Measurements from ENCODE around the gene WASL. TPM values are rescaled to one million over a fixed set of nuclear protein-coding genes. Genes with fewer than 3 reads are reported as not detected.

WASL gene
- total RNA-seq, 1 experiment from 2014 or later: 39.3 TPM

GRCh38 chr7:123657304-123657685 lies 91.5 kb downstream of the WASL start:
- H4K5ac ChIP-seq (ENCODE audit: insufficient read length, low read depth, low read length): no peak overlapping the region
- DNase-seq: no peak
- no peak overlapping the region for H4K91ac ChIP-seq (ENCODE audit: insufficient read length, low read depth, low read length)
- no peak overlapping the region for H2BK12ac ChIP-seq (ENCODE audit: insufficient read length, low read depth, low read length)
- H3K79me1 ChIP-seq (ENCODE audit: insufficient read depth, low read depth, low read length, poor library complexity, severe bottlenecking): no peaks in the 10 kb centered on the region
- no peaks in the 10 kb centered on the region for H3K27me3 ChIP-seq (ENCODE audit: insufficient read depth, low read length)
- H3K9ac ChIP-seq (ENCODE audit: extremely low read depth, insufficient read length, low read length): no peak overlapping the region
- H3K4me2 ChIP-seq (ENCODE audit: insufficient read depth, insufficient read length, low read length): no peak overlapping the region
- H4K20me1 ChIP-seq (ENCODE audit: control insufficient read depth, insufficient read depth, insufficient read length): no peaks in the 10 kb centered on the region
- no peaks in the 10 kb centered on the region for H3K23me2 ChIP-seq (ENCODE audit: insufficient read length, low read depth, low read length, poor library complexity, severe bottlenecking)
- Mint-ChIP-seq H3K36me3 (ENCODE audit: insufficient read depth in 1 of 3, low read depth in 3 of 3) (no peaks in the 10 kb centered on the region; a peak in 1 of 7 replicates), H3K4me3 (no peak overlapping the region), H3K27me3 (ENCODE audit: low read depth) (no peaks in the 10 kb centered on the region), H3K9me3 (no peaks in the 10 kb centered on the region), H3K4me1 (peaks cover 5 to 14% of the 10 kb centered on the region in 2 experiments), H3K27ac (no peak overlapping the region)
- H3K9me3 ChIP-seq (ENCODE audit: control insufficient read depth, low read depth, low read length): no peaks in the 10 kb centered on the region
- H2AFZ ChIP-seq (ENCODE audit: low read length): no peak overlapping the region
- H2BK120ac ChIP-seq (ENCODE audit: low read depth, low read length, poor library complexity, severe bottlenecking): no peak overlapping the region
- no peak overlapping the region for H2BK20ac ChIP-seq (ENCODE audit: low read depth, low read length, poor library complexity, severe bottlenecking)
- no peak overlapping the region for H2AK5ac ChIP-seq (ENCODE audit: insufficient read length, low read length)
- TF ChIP-seq CTCF (conservative IDR thresholded peaks at IDR 0.05): no peak
- H2BK15ac ChIP-seq (ENCODE audit: low read depth, low read length): no peak overlapping the region
- WGBS (ENCODE audit: extremely low coverage, insufficient read length, low lambda C conversion rate): no CpG with 5 or more reads among the region's 1 CpG
- H3K14ac ChIP-seq (ENCODE audit: insufficient read depth, low read length): no peak overlapping the region
- H4K8ac ChIP-seq (replicated peaks; ENCODE audit: insufficient read length, low read depth, low read length): no peak overlapping the region
- no peaks in the 10 kb centered on the region for H3K4me1 ChIP-seq (ENCODE audit: insufficient read depth, low read length)
- no peak overlapping the region for H3K56ac ChIP-seq (ENCODE audit: insufficient read length, low read depth, low read length)
- no peak overlapping the region for H3T11ph ChIP-seq (ENCODE audit: low read length)
- H3K27ac ChIP-seq (ENCODE audit: insufficient read length, low read depth, low read length): no peak overlapping the region
- no peak overlapping the region for H3K4ac ChIP-seq (ENCODE audit: low read depth, low read length)
- H2BK5ac ChIP-seq (ENCODE audit: insufficient read length, low read length): no peak overlapping the region
- H3K18ac ChIP-seq (ENCODE audit: insufficient read length, low read depth, low read length): no peak overlapping the region
- no peaks in the 10 kb centered on the region for H3K79me2 ChIP-seq (ENCODE audit: insufficient read depth, low read length)
- H3K23ac ChIP-seq (ENCODE audit: insufficient read length, low read depth, low read length): no peak overlapping the region
